Left cardiac atrium (tissue), 4 donors: ENCODE measurements around the gene IQGAP2. TPM values are rescaled to one million over a fixed set of nuclear protein-coding genes. Genes with fewer than 3 reads are reported as not detected.
"Not testable (repeated sequence)": the region's sequence is repeated elsewhere in the genome, so short reads cannot be mapped to it uniquely, and the experiment has no call there.

Experiments
- ATAC-seq, 2 donors: fragments of 200-7000 bp; cut with Tn5 transposase; one replicate each; pipeline ENCODE4 v1.9.1; 2020; ENCODE audit warnings: mild to moderate bottlenecking in 2 of 2, moderate library complexity in 2 of 2
- DNase-seq: peaks from one replicate; pipeline ENCODE4 v3.0.0-alpha.2; 2020
- intact Hi-C, 2 donors: fragments of 100-400 bp; cut with DNase I; formaldehyde crosslinking; loops; one replicate each; pipeline versions ENCODE4 v1.14.1 to v1.15.1; 2022 to 2023
- total RNA-seq, 2 donors: library from RNA; stranded (reverse); fragmentation: NEBNext Ultra II Directional; extraction: Animal tissue kit (Norgen Biotek cat#: 25700); gene quantifications; one replicate each; pipeline ENCODE4 v1.2.1, GENCODE V29; 2021
- donor health status: DM: no; HTN: yes; CAD: no.
- donor health status: DM: no; HTN: yes; CAD: no; lungs with severe emphysema.
- donor health status: DM: yes; HTN: yes; CAD: no.
- donor health status: Dilated cardiomyopathy.

Gene IQGAP2
- total RNA-seq, 2 donors from 2014 or later: 6.9 to 11.6 TPM

DNA sequence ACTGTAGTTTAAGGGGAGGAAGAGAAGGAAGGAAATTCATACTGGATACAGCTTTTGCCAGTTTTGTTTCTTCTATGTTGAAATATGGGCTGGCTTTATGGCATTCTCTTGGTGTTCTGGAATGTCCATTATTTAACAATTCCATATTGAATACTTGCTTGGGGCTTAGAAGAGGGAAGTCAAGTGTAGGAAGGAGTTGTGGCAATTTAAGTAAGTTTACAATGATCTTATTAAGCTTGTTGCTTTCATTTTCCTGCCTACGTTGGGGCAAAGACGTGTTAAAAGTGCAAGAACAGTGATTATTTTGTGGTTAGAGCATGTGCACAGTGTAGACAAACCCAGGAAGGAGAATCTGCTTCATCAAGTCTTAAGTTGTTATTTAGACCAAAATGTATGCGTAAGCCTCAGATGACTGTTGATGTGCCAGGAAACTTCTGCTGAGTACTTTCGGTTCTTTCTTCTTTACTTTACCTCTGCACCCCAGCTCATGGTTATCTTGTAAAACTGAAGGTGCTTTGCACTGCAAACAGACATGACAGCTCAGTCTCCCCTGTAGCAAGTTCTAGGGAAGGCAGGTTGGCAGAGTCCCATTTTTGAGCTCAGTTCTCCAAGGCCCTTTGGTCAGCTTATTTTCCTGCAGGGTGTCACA is 144.3 kb downstream of the IQGAP2 start:
- intact Hi-C loops: no loop called here
- no peak for DNase-seq
- ATAC-seq: peak; percentile 73 to 76

DNA sequence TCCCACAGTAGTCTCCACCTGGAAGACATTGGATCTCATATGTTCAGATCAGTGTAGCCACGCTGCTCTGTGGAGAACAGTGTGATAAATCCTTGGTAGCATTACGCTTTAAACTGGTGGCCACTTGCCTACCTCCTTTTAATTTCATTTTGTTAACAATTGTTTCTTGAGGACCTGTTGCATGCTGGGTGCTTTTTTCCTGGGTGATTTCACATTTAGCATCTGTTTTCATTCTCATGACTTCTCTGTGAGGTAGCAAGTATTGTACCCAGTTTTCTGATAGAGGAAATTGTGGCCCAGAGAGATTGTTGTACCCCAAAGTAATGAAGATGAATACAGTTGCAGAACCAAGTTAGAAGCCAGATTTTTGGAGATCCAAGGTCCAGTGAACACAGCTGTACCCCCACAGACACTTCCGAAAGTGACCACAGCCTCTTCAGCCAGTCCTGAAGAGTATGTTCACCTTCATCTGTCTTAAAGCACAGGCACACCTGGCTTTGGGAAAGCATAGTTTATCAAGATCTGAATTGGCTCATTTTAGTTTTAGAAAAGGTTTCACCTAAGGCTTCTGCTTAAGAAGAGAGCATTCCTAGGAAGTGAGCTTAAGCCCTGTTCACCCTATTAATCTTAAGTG is 144.9 kb downstream of the IQGAP2 start:
- DNase-seq (no peak), ATAC-seq (peak in 1 of 2 donors; percentile 9)
- intact Hi-C loops: no loop called here

DNA sequence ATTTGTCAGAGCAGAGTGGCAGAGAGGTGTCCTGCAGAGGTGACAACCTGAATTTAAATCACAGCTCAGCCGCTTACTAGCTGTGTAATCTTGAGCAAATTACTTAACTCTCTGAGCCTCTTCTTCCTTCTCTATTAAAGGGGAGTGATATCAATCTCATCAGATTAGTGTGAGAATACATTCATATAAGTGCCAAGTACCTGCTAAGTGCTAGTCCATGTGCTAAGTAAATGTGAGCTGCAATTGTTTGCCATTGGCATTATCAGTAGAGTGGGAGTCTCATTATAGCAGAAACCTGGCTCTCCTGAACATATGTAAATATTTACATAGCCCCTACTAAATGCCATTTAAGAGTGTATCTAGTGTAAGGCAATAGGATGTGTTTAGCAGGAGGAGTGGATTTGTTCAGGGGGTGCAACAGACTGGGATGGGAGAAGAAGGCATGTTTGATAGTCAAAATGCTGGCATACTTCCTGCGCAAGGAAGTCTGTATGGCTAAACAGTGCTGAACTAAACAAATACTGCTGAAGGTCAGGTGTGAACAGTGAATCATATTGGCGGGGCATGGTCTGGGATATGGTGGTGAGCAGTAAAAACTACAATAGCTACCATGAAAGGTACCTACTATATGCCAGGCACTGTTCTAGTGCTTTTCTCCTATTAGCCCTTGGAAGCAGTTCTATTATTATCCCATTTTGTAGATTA is 145.6 kb downstream of the IQGAP2 start:
- intact Hi-C loops: no loop called here
- no peak for ATAC-seq
- DNase-seq: no peak

DNA sequence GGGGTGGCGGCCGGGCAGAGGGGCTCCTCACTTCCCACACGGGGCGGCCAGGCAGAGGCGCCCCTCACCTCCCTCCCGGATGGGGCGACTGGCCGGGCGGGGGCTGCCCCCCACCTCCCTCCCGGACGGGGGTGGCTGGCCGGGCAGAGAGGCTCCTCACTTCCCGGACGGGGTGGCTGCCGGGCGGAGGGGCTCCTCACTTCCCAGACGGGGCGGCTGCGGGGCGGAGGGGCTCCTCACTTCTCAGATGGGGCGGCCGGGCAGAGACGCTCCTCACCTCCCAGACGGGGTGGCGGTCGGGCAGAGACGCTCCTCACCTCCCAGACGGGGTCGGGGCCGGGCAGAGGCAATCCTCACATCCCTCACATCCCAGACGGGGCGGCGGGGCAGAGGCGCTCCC is 147.8 kb downstream of the IQGAP2 start:
- DNase-seq, ATAC-seq, intact Hi-C loops: not testable (repeated sequence)

DNA sequence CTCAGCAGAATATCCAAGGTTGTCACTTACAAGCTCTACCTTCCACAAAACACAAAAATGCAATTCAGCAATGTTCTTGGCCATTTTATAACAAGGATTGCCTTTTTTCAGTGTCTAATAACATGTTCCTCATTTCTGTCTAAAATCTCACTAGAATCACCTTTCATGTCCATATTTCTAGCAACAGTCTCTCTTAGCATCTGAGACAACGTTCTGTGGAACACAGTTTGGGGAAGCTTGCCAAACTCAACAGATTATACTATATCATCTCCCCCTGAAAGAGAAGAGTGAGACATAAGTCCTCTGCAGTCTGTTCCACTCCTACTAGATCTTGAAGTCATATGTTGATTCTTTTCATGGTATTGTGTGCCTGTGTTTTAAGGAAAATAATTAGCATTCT is 149.5 kb downstream of the IQGAP2 start:
- ATAC-seq (no peak), DNase-seq (no peak)
- intact Hi-C loops: no loop called here

DNA sequence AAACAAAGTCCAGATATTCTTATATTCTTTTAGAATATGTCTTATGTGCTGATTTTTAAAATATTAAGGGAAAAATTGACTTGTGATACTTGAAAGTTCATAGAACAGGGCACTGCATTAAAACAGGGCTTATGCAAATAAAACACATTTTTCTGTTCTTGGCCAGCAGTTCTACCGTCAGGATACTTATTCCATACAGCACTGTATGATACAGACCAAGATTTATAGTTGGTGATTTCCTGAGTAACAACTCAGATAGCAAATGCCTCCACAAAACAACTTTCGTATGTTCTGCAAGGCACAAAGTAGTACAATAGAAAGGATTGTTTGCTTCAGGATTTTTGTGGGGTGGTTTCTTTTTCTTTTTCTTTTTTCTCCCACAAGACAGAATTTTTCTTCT is 150.2 kb downstream of the IQGAP2 start:
- ATAC-seq (no peak), DNase-seq (no peak)
- intact Hi-C loops: no loop called here

DNA sequence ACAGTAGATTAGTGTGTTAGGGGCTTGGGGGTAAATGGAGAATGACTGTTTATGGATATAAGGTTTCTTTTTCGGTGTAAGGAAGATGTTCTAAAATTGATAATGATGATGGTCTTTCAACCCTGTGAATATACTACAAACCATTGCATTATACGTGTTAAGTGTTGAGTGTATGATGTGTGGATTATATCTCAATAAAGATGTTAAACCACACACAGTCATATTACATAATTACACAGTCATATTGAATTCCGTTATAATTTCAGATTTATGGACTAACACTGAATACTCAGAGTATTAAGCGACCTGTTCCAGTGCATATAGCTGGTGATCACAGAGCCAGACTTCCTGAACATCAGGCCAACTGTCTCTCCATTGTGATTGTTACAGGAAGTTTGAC is 152.0 kb downstream of the IQGAP2 start:
- ATAC-seq: no peak

DNA sequence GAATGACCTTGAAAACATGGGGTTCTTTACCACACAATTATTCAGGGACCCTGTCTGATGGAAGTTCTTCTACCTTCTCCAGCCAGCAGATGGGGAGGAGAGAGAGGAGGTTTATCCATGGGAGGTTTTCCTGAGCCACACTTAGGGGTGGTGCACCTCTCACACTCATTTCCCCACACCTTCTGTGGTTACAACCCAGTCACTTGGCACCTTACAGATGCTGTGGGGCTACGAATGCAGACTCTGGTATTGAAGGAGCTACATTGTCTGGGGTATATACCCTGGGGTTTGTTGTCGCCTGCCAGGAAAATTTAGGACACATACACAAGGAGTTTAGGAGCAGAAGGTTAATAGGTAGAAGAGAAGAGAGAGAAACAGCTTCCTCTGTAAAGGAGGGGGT is 152.6 kb downstream of the IQGAP2 start:
- ATAC-seq (no peak), DNase-seq (no peak)
- intact Hi-C loops: no loop called here

More for the DNA sequence above, 152.0 kb downstream of the IQGAP2 start:
- no peak for DNase-seq
- intact Hi-C loops: no loop called here

DNA sequence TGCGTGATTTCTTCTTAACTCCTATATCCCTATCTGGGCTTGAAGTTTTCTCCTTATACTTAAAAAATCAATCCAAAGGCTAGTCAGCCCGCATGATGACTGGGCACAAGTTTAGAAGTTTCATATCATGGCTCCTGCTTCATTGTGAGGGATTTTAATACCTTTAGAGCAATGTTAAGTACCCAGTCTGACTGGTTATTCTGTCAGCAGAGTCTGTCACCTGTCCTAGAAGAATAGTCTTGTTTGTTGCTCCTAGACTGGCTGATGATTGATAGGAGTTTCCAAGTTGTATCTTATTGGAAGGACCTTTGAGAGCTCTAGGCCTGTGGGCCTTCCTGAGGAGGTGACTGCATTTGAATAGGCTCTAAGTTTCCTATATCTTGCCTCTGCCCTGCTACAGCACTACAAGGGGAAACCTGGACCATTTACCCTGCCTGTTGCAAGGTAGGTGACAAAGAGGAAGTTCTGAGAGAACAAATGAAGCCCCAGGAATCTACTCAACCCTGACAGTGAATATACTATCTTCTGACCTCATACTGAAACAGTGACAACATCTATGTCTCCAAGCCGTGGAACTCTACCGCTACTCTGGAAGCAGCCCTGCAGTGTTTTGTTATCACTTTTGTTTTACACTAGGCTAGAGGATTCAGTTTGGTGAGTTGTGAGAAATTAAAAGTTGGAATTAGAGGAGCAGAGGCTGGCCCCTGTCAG is 153.6 kb downstream of the IQGAP2 start:
- ATAC-seq (no peak), DNase-seq (no peak)
- intact Hi-C loops: no loop called here

DNA sequence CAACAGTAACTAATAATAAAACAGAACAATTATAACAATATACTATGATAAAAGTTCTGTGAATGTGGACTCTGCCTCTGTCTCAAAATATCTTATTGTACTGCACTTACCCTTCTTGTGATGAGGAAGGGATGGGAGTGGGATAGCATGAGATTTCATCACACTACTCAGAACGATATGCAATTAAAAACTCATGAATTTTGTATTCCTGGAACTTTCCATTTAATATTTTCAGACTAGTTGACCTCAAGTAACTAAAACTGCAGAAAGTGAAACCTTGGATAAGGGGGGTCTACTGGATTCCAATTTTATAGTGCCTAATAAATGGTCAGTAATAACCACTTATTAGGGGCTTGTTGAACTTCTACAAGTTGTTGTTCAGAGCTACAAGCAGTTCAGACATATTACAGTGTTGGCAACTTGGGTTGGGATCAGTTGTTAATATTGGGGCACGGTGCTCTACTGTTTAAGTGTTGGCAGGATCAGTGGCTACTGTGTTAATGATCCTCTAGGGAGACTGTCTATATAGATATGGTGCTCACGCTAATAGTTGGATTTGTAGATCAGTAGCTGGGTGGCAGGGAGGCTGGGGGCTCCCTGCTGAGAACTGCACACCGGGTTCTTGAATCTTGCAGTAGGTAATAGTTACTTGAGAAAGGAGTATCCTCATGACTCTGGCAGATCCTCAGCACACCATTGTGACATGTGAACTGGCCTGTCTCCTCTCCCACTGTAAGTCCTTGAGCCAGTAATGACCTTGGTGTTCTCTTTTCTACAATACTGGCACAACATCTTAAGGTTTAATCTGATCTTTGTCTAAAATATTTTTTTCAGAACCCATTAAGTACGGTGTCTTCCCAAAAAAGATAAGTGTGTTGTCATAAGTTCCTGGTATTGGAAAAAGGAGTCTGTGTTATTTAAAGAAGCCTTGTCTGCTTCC is 158.1 kb downstream of the IQGAP2 start:
- intact Hi-C loops: no loop called here
- DNase-seq: no peak
- no peak for ATAC-seq

DNA sequence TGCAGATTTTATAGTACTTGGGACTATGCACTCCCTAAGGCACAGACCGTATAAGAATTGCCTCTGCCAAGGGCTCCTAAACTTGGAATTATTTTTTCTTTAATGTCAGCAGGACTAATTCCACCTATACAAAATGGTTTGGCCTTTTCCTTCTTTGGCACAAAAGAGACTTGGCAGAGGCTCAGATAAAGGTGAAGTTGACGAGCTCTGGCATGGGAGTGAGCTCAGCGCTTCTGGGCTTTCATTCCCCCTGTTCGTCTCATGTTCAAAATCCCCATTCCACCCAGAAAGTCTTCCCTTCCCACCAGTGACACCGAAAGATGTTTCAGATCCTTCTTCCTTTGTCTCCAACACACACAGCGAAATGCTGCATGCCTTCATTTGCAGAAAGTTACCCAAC is 158.9 kb downstream of the IQGAP2 start:
- intact Hi-C loops: no loop called here
- DNase-seq (no peak), ATAC-seq (no peak)

DNA sequence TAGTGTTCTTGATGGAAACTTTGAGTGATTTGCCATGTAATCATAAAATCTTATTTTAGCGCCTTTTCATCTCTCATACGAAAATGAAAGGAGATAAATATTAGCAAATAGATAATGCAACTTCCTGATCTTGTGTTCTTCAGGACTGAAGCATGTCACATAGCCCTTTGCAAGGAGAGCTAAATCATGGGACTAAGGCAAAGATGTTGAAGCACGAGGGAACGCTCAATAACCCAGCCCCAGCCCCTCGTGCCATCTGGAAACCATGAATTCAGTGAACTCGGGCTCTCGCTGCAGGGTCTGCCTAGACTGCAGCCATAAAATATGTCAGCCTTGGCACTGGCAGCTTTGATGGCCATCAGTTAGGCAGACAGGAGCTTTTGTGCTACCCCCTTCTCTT is 161.9 kb downstream of the IQGAP2 start:
- ATAC-seq: no peak

DNA sequence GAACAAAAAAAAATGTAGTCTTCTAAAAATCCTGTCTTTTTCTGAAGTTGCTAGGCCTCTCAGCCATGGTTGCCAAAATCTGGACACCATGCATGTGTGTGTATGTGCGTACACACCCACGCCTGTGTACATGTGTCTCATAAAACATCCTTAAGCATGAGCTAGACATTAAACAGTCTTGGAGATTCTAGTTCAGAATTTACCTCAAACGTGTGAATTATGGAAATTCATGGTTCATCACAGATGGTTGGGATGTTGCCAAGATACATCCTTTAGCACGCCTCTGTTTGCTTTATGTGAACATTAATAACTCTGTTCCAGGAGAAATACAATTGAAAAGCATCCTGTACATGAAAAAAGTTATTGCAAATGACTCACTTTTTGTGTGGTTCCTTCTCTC is 167.1 kb downstream of the IQGAP2 start:
- no peak for DNase-seq
- intact Hi-C loops: no loop called here
- ATAC-seq: no peak

More for the DNA sequence above, 161.9 kb downstream of the IQGAP2 start:
- intact Hi-C loops: no loop called here
- DNase-seq: no peak

DNA sequence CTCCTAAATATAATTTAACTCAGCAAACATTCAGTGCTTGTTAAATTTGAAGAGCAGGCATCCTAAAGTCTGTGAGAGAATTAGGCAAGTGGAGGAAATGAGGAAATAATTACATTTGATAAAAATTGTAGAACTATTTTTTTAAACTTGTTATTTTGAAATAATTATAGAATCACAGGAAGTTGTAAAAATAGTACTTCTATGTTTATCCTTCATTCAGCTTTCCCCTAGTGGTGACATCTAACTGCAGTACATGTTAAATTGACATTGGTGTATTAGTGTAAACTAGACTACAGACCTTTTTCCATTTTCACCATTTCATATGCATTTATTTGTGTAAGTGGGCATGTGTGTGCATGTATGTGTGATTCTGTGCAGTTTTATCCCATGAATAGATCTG is 168.5 kb downstream of the IQGAP2 start:
- no peak for ATAC-seq
- intact Hi-C loops: no loop called here
- DNase-seq: no peak

DNA sequence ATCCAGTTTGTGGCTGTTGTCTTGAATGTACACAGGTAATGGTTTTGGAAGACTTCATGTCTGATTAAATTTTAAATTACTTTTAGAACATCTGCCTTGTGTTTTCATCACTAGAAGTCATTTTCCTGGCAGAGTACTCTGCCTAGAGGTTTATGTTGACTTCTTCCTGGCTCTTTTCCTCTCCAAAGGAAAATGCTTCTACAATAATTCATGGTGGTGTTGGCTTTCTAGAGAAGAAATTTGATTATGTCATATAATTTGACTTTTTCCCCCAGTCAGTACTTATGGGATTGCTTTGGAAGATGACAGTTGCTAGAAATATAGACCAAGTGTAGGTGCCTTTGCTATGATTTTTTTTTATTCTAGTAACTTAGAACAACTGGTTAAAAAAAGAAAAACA is 173.4 kb downstream of the IQGAP2 start:
- intact Hi-C loops: no loop called here

DNA sequence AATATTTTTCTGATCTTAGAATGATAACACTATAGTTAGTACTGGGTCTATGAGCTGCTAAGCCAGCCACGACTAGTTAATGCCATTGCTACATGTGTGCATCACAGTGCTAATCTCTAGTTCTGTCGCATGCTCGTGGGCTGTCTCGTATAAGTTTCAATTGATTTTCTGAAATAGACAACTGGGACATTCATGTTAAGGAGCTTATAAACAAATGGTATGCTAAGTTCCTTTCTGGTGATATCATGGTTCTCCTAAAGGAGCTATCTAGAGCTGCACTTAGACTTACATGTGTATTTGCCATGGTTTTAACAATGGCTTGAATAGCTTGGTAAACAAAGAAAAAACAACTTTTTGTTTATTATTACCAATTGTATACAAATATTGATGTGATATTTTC is 173.9 kb downstream of the IQGAP2 start:
- intact Hi-C loops: no loop called here
- DNase-seq (no peak), ATAC-seq (no peak)

More for the DNA sequence above, 173.4 kb downstream of the IQGAP2 start:
- ATAC-seq (no peak), DNase-seq (no peak)

DNA sequence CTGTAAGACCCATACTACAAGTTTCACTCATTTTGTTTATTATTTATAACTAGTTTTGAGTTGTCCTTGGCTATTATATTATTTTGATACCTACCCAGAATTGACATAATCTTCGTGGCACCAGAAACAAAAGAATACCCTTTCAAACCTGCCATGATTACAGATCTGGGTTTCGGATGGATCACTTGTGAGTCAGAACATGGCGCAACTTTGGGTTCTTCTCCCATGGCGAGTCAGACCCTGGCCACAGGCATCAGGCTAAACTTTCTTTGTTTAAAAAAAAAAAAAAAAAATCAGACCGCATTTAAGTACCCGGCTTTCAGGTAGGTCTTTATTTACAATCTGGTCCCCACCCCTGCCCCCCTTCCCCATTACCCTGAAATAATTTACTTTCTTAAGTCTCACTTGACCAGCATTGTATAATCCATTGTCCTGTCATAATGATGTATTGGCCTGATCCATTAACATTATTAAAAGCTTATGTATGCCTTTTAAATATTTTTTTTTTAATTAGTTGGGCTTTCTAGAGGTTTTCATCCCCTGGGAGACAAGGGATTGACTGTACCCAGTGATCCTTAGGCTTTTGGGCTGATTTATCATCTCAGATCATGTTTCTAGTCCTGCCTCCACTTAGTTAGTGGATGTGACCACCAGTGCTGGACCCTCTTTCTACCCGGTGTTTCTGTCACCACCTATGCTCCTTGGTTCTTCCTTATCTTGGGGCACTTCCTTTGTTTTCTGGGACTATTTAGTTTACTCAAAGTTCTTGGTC is 176.3 kb downstream of the IQGAP2 start:
- DNase-seq: no peak
- no peak for ATAC-seq
- intact Hi-C loops: no loop called here

DNA sequence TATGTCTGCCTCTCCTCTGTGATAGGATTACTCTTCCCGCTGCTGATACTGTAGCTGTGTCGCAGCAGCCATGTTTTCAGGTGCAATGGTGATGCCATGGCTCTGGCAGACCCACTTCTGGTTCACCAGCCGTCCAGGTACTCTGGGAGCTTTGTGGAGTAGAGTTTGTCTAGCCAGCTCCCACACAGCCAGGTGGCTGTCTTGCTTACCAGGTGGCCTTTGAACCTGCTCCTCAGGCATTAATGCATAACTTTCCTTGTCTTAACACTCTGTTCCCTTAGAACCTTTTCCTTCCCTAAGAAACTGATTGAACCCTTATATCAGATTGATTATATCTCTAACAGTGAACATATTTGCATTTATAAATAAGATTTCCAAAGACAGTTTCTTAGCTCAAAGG is 177.9 kb downstream of the IQGAP2 start:
- intact Hi-C loops: no loop called here
- no peak for DNase-seq
- no peak for ATAC-seq
